NCI-H2171 (cell line): ENCODE data around the gene NCLN.
"Not testable (repeated sequence)": the region's sequence is repeated elsewhere in the genome, so short reads cannot be mapped to it uniquely, and the experiment has no call there.

Experiments
- DNase-seq: peaks from one replicate; lab custom pipeline; 2025; lab: John Stamatoyannopoulos, UW

Gene NCLN

GRCh38 chr19:3185461-3186159 lies at the start of gene NCLN:
Gene NCLN, plus strand, starts transcription at chr19:3185930. Its CDS starts 101 bp downstream, at chr19:3186031.
- DNase-seq, result peak; percentile 89

- DNase-seq, result no peak
These were observed 49.6 kb upstream of the NCLN start, which contains the start of gene GNA15 for GRCh38 chr19:3135961-3136683. Gene GNA15, plus strand, starts transcription at chr19:3136033. Its CDS starts 418 bp downstream, at chr19:3136451.

GRCh38 chr19:3136684-3137055 lies 49.1 kb upstream of the NCLN start:
- no peak for DNase-seq

GRCh38 chr19:3137119-3137518 lies 48.6 kb upstream of the NCLN start:
- no peak for DNase-seq

- DNase-seq, result no peak
These were observed 47.5 kb upstream of the NCLN start for GRCh38 chr19:3138268-3138667.

GRCh38 chr19:3140667-3141038 lies 45.1 kb upstream of the NCLN start:
- DNase-seq, result no peak

- no peak for DNase-seq
These were observed 43.4 kb upstream of the NCLN start for GRCh38 chr19:3142292-3142670.

- no peak for DNase-seq
These were observed 42.9 kb upstream of the NCLN start for GRCh38 chr19:3142781-3143337.

GRCh38 chr19:3145909-3146676 lies 39.6 kb upstream of the NCLN start:
- DNase-seq, result no peak

GRCh38 chr19:3146677-3147100 lies 39.0 kb upstream of the NCLN start:
- DNase-seq, result no peak

GRCh38 chr19:3148503-3148902 lies 37.2 kb upstream of the NCLN start:
- no peak for DNase-seq

GRCh38 chr19:3149089-3149488 lies 36.6 kb upstream of the NCLN start:
- no peak for DNase-seq

GRCh38 chr19:3149526-3150505 lies 35.9 kb upstream of the NCLN start:
- DNase-seq, result no peak

GRCh38 chr19:3150739-3151329 lies 34.9 kb upstream of the NCLN start:
- DNase-seq, result no peak

GRCh38 chr19:3151563-3152418 lies 33.9 kb upstream of the NCLN start:
- DNase-seq, result no peak

- no peak for DNase-seq
These were observed 33.3 kb upstream of the NCLN start for GRCh38 chr19:3152419-3152780.

GRCh38 chr19:3153286-3154230 lies 32.2 kb upstream of the NCLN start:
- no peak for DNase-seq

GRCh38 chr19:3154447-3154846 lies 31.3 kb upstream of the NCLN start:
- not testable (repeated sequence) for DNase-seq
